OCI-LY7 (cell line): ENCODE measurements around the gene PC. TPM values are rescaled to one million over a fixed set of nuclear protein-coding genes. Genes with fewer than 3 reads are reported as not detected.

Experiments used
- BruUV-seq: library from RNA; stranded (reverse); fragments of 400-500 nt; replicated peaks from 2 replicates; lab custom pipeline; 2021; lab: Mats Ljungman, UMichigan
- CTCF ChIA-PET: fragments of 300-600 bp; sonication (Branson Sonifier 250); formaldehyde crosslinking; loops from one replicate; lab custom pipeline; 2022; ENCODE audit warnings: antibody characterized with exemption; ENCODE audit not compliant: unreplicated experiment; lab: Charles Lee
- POLR2A ChIA-PET: fragments of 300-600 bp; sonication (Branson Sonifier 250); formaldehyde crosslinking; loops from one replicate; lab custom pipeline; 2022; ENCODE audit warnings: antibody characterized with exemption; lab: Charles Lee
- DNase-seq: peaks from one replicate; pipeline ENCODE4 v3.0.0-alpha.2; 2015; ENCODE audit warnings: low spot score
- H2AFZ ChIP-seq: fragments of 200-600 bp; sonication (generic), shearing (Covaris generic); 2 replicates; pipeline ENCODE4 v1.6.1; 2014; ENCODE audit warnings: mild to moderate bottlenecking, antibody characterized with exemption, low read length, moderate library complexity
- H3K27ac ChIP-seq: fragments of 200-600 bp; sonication (generic); 2 replicates; pipeline ENCODE4 v1.5.1; 2014; ENCODE audit warnings: mixed run types, low read depth, mild to moderate bottlenecking, moderate library complexity, low read length, inconsistent platforms; ENCODE audit not compliant: poor library complexity, severe bottlenecking
- H3K36me3 ChIP-seq: fragments of 200-600 bp; sonication (generic); 2 replicates; pipeline ENCODE4 v1.6.1; 2014; ENCODE audit warnings: mild to moderate bottlenecking, antibody characterized with exemption, low read length, moderate library complexity, mixed read lengths; ENCODE audit not compliant: insufficient read depth
- H3K4me1 ChIP-seq: fragments of 200-600 bp; sonication (generic); 2 replicates; pipeline ENCODE4 v1.5.1; 2014; ENCODE audit warnings: mild to moderate bottlenecking, low read length; ENCODE audit not compliant: insufficient read depth, poor library complexity, severe bottlenecking
- H3K4me2 ChIP-seq: fragments of 200-600 bp; sonication (generic); 2 replicates; pipeline ENCODE4 v1.6.1; 2014; ENCODE audit warnings: mild to moderate bottlenecking, low read length
- H3K4me3 ChIP-seq: fragments of 200-600 bp; sonication (generic); 2 replicates; pipeline ENCODE4 v1.5.1; 2014; ENCODE audit warnings: mild to moderate bottlenecking, low read depth, low read length; ENCODE audit not compliant: poor library complexity, severe bottlenecking
- H3K79me2 ChIP-seq: fragments of 200-600 bp; sonication (generic); 2 replicates; pipeline ENCODE4 v1.6.1; 2016; ENCODE audit warnings: low read depth, mild to moderate bottlenecking, low read length, moderate library complexity, mixed read lengths; ENCODE audit not compliant: insufficient read depth
- H3K9me2 ChIP-seq: fragments of 200-600 bp; sonication (generic); 2 replicates; pipeline ENCODE4 v1.6.1; 2016; ENCODE audit warnings: mild to moderate bottlenecking, low read length, mixed read lengths; ENCODE audit not compliant: insufficient read depth
- H3K9me3 ChIP-seq: fragments of 200-600 bp; sonication (generic); 2 replicates; pipeline ENCODE4 v1.6.1; 2014; ENCODE audit warnings: mild to moderate bottlenecking, mixed run types, low read length, mixed read lengths
- H4K20me1 ChIP-seq: fragments of 200-600 bp; sonication (generic); 2 replicates; pipeline ENCODE4 v1.6.1; 2014; ENCODE audit warnings: mild to moderate bottlenecking, antibody characterized with exemption, low read length, moderate library complexity, mixed read lengths; ENCODE audit not compliant: insufficient read depth
- EZH2phosphoT487 ChIP-seq: fragments of 200-600 bp; sonication (generic); IDR thresholded peaks from 2 replicates; pipeline ENCODE4 v1.6.1; 2018; ENCODE audit warnings: low read depth, borderline replicate concordance, mild to moderate bottlenecking, mixed run types, antibody characterized with exemption, low read length, moderate library complexity, mixed read lengths
- intact Hi-C: fragments of 100-400 bp; cut with micrococcal nuclease; formaldehyde crosslinking; loops from one replicate; pipeline ENCODE4 v1.10.0; 2022; ENCODE audit not compliant: unreplicated experiment
- total RNA-seq, 2 experiments: library from RNA; depleted of rRNA in 1 of 2; stranded (reverse); fragments of >200 nt in 1 of 2; shearing (Covaris generic) in 1 of 2; gene quantifications; 2 replicates each; pipeline ENCODE4 v1.2.3, GENCODE V29; 2014 to 2022
- TF ChIP-seq, protein P1 (sequence below): fragments of 200-600 bp; sonication (generic); conservative IDR thresholded peaks from 2 replicates; pipeline ENCODE4 v1.5.1; 2014; ENCODE audit warnings: mild to moderate bottlenecking, antibody characterized with exemption, low read length, moderate library complexity, mixed read lengths

Gene PC
- total RNA-seq, 2 experiments from 2014 or later = 10.4 to 12.7 TPM

DNA sequence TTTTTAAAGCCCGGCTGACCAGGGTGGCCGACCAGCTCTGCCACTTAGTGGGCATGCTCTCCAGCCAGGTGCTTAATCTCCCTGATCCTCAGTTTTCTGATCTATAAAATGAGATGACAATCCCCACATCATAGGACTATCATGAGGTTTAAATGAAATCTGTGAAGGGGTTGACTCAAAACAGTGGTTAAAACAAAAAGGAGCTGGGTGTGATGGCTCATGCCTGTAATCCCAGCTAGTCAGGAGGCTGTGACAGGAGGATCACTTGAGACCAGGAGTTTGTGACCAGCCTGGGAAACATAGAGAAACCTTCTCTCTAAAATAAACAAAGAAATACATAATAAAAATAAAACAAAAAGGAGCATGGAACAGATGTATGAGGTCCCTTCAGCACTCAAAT, 13.3 kb upstream of the PC start:
- H3K36me3 ChIP-seq = no peaks in the 10 kb centered on the region
- H3K4me2 ChIP-seq = no peak overlapping the region
- intact Hi-C loops = loop anchor here (10.0 kb wide), 1 partner anchor 277 kb away; no protein-coding TSS in a partner anchor
- TF ChIP-seq EZH2phosphoT487 = no peak
- TF ChIP-seq, protein P1, sequence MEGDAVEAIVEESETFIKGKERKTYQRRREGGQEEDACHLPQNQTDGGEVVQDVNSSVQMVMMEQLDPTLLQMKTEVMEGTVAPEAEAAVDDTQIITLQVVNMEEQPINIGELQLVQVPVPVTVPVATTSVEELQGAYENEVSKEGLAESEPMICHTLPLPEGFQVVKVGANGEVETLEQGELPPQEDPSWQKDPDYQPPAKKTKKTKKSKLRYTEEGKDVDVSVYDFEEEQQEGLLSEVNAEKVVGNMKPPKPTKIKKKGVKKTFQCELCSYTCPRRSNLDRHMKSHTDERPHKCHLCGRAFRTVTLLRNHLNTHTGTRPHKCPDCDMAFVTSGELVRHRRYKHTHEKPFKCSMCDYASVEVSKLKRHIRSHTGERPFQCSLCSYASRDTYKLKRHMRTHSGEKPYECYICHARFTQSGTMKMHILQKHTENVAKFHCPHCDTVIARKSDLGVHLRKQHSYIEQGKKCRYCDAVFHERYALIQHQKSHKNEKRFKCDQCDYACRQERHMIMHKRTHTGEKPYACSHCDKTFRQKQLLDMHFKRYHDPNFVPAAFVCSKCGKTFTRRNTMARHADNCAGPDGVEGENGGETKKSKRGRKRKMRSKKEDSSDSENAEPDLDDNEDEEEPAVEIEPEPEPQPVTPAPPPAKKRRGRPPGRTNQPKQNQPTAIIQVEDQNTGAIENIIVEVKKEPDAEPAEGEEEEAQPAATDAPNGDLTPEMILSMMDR = no peak
- no peak overlapping the region for H3K4me3 ChIP-seq
- no peaks in the 10 kb centered on the region for H3K4me1 ChIP-seq
- no peaks in the 10 kb centered on the region for H3K9me3 ChIP-seq
- CTCF ChIA-PET = no interaction called here
- DNase-seq = no peak
- no peaks in the 10 kb centered on the region for H4K20me1 ChIP-seq
- H3K79me2 ChIP-seq = no peaks in the 10 kb centered on the region
- no peak overlapping the region for H3K27ac ChIP-seq
- no TSS peak for BruUV-seq
- no peak overlapping the region for H2AFZ ChIP-seq
- H3K9me2 ChIP-seq = no peaks in the 10 kb centered on the region
- POLR2A ChIA-PET = no interaction called here

DNA sequence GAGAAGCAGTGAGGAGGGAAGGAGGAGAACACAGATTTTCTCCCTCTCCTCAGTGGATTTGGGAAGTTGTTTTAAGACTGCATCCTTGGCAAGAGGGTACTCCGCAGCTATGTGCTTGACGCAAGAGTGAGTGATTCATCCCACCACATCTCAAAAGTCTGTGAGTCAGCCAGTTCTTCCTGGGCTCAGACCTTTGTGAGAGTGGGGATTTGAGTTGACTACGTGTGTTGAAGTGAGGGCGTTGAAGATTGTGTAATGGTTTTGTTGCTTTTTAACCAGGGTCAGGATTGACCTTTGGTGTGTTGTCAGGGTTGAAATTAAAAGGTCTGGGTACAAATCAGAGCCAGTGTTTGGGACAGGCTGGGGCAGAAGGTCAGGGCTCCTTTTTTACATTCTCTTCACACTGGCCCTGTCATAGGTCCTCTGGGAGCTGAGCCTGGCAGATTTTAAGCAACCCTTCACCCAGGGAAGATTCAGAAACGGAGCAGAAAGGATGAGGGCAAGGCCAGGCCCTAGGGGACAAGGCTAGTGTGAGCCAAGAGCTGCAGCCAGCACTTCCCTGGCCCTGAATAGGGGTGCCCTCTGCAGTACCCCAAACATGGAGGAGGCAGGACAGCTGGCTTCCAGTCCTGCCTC, 12.7 kb upstream of the PC start:
- Histone ChIP-seq H3K79me2 (no peaks in the 10 kb centered on the region), H3K4me3 (no peak overlapping the region), H4K20me1 (no peaks in the 10 kb centered on the region), H3K9me3 (no peaks in the 10 kb centered on the region), H2AFZ (no peak overlapping the region), H3K4me1 (no peaks in the 10 kb centered on the region), H3K36me3 (no peaks in the 10 kb centered on the region), H3K9me2 (no peaks in the 10 kb centered on the region), H3K27ac (no peak overlapping the region), H3K4me2 (no peak overlapping the region)
- intact Hi-C loops = loop anchor here (10.0 kb wide), 1 partner anchor 276 kb away; no protein-coding TSS in a partner anchor
- CTCF ChIA-PET = no interaction called here
- POLR2A ChIA-PET = no interaction called here
- TF ChIP-seq EZH2phosphoT487 = no peak
- TF ChIP-seq, protein P1 = no peak
- BruUV-seq = no TSS peak
- DNase-seq = no peak

DNA sequence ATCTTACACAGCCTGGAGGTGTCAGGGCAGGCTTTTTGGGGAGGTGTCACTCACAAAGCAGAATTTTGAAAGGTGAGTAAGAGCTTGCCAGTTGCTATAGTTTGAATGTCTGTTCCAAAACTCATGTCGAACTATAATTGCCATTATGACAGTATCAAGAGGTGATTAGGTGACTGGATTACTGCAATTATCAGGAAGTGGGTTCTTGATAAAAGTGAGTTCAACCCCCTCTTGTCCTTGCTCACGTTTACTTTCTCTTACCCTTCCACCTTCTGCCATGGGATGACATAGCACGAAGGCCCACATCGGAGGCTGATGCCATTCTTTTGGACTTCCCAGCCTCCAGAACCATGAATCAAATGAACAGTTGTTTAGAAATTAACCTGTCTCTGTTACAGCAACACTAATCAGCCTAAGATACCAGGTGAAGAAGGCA, 12.2 kb upstream of the PC start:
- CTCF ChIA-PET = no interaction called here
- H3K9me3 ChIP-seq = no peaks in the 10 kb centered on the region
- H3K4me2 ChIP-seq = no peak overlapping the region
- intact Hi-C loops = loop anchor here (10.0 kb wide), 1 partner anchor 276 kb away; no protein-coding TSS in a partner anchor
- no peak overlapping the region for H2AFZ ChIP-seq
- DNase-seq = no peak
- TF ChIP-seq EZH2phosphoT487 = no peak
- TF ChIP-seq, protein P1 = no peak
- no peaks in the 10 kb centered on the region for H3K79me2 ChIP-seq
- H3K4me3 ChIP-seq = no peak overlapping the region
- H3K9me2 ChIP-seq = no peaks in the 10 kb centered on the region
- H3K27ac ChIP-seq = no peak overlapping the region
- BruUV-seq = no TSS peak
- H3K4me1 ChIP-seq = no peaks in the 10 kb centered on the region
- H4K20me1 ChIP-seq = no peaks in the 10 kb centered on the region
- no peaks in the 10 kb centered on the region for H3K36me3 ChIP-seq
- POLR2A ChIA-PET = no interaction called here
